Measurements from ENCODE around the gene DPM3. TPM values are rescaled to one million over a fixed set of nuclear protein-coding genes. Genes with fewer than 3 reads are reported as not detected.

Gene DPM3
- total and polyA plus RNA-seq, 2 experiments from 2014 or later: 13.6 to 71.4 TPM

DNA sequence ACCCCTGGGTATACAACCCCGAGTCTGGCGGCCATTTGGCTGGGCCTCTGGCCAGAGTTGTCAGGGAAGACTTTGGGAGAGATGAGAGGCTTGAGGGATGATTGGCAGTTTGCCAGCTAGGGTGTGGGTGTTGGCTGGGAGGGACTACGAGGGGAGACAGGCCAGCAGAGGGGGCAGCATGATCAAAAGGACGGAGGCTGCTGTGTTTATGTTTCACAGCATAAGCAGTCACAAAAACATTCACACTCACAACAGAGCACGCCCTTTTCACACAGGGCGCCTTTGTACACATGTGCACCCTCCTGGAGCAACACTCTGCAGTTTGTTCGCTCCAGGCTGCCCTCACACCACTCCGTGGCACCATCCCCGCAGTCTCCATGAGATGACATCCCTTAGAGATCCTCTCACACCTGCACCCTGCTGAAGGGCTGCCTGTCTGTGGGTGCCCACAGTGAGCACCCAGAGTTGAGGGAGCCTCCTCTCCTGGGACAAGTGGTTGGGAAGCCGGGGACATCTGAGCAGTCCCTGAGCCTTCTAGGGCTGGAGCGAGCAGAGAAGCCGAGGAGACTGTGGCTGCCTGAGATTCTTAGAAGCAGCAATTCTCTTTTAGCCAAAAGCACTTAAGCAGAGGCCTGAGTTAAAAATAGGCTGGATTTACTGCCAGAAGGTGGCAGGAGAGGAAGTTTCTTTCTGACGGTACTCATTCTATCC lies 46.3 kb downstream of the DPM3 start:
- H2AFZ ChIP-seq: peak overlapping the region; percentile 65
- TF ChIP-seq, protein P1, sequence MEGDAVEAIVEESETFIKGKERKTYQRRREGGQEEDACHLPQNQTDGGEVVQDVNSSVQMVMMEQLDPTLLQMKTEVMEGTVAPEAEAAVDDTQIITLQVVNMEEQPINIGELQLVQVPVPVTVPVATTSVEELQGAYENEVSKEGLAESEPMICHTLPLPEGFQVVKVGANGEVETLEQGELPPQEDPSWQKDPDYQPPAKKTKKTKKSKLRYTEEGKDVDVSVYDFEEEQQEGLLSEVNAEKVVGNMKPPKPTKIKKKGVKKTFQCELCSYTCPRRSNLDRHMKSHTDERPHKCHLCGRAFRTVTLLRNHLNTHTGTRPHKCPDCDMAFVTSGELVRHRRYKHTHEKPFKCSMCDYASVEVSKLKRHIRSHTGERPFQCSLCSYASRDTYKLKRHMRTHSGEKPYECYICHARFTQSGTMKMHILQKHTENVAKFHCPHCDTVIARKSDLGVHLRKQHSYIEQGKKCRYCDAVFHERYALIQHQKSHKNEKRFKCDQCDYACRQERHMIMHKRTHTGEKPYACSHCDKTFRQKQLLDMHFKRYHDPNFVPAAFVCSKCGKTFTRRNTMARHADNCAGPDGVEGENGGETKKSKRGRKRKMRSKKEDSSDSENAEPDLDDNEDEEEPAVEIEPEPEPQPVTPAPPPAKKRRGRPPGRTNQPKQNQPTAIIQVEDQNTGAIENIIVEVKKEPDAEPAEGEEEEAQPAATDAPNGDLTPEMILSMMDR (conservative IDR thresholded peaks at IDR 0.05; ENCODE audit: low read depth in 2 of 2): peak; percentile 45 to 70
- TF ChIP-seq ZNF114 (CRISPR knock-in tag; IDR thresholded peaks at IDR 0.05): no peak
- H3K4me3 ChIP-seq: no peak overlapping the region
- H3K79me2 ChIP-seq (replicated peaks; ENCODE audit: insufficient read depth): no peaks in the 10 kb centered on the region
- Mint-ChIP-seq H3K4me1 (peaks cover 20% of the 10 kb centered on the region), H3K27me3 (ENCODE audit: insufficient read depth, low read depth, poor library complexity) (peaks cover 16% of the 10 kb centered on the region), H3K9me3 (no peaks in the 10 kb centered on the region; the same call in 2 of the 3 replicates), H3K36me3 (ENCODE audit: low read depth) (no peaks in the 10 kb centered on the region), H3K4me3 (no peak overlapping the region), H3K27ac (0 out of 2 replicates have a peak overlapping the region, but pooled peaks have one; percentile 42)
- H4K20me1 ChIP-seq (replicated peaks; ENCODE audit: insufficient read depth): no peaks in the 10 kb centered on the region
- peaks cover 7% of the 10 kb centered on the region; the same call in 1 of the 2 replicates for H3K4me1 ChIP-seq (ENCODE audit: insufficient read depth)
- H3F3A ChIP-seq (replicated peaks; ENCODE audit: low read depth): 0 out of 2 replicates have a peak, but pooled peaks cover 9% of the 10 kb centered on the region
- peaks cover 10% of the 10 kb centered on the region; the same call in 1 of the 2 replicates for H3K27me3 ChIP-seq (ENCODE audit: insufficient read depth)
- H3K9me2 ChIP-seq (ENCODE audit: insufficient read depth): no peaks in the 10 kb centered on the region
- ATAC-seq (peak; percentile 72), DNase-seq (ENCODE audit: low spot score) (peak; percentile 81)
- no peaks in the 10 kb centered on the region for H3K36me3 ChIP-seq (ENCODE audit: insufficient read depth)
- no peak overlapping the region for H3K27ac ChIP-seq (ENCODE audit: low read depth)
- H3K4me2 ChIP-seq: peak overlapping the region; percentile 65; the same call in 1 of the 2 replicates

DNA sequence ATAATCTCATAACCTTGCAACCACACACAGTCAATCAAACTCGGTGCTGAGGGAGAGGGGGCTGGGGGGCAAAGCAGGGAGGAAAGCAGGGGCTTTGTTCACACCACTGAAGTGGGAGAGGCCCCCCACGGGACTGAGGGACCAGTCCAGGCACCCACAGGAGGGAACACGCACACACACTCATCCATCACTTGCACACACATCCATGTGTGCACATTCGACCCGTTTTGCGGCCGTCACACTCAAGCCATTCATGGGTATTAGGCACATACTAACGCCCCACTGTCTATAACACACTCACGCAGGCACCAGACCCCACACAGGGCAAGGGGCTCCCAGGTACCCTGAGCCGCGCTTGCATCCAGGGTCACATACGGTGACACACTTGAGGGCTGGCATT lies 47.7 kb downstream of the DPM3 start:
- Histone ChIP-seq H3F3A (replicated peaks; ENCODE audit: low read depth) (0 out of 2 replicates have a peak, but pooled peaks cover 9% of the 10 kb centered on the region), H4K20me1 (replicated peaks; ENCODE audit: insufficient read depth) (no peaks in the 10 kb centered on the region), H3K9me2 (ENCODE audit: insufficient read depth) (no peaks in the 10 kb centered on the region), H3K79me2 (replicated peaks; ENCODE audit: insufficient read depth) (no peaks in the 10 kb centered on the region), H3K4me1 (ENCODE audit: insufficient read depth) (peaks cover 7% of the 10 kb centered on the region; the same call in 1 of the 2 replicates), H2AFZ (no peak overlapping the region), H3K36me3 (ENCODE audit: insufficient read depth) (no peaks in the 10 kb centered on the region), H3K27ac (ENCODE audit: low read depth) (no peak overlapping the region), H3K4me2 (no peak overlapping the region), H3K27me3 (ENCODE audit: insufficient read depth) (peaks cover 10% of the 10 kb centered on the region; the same call in 1 of the 2 replicates), H3K4me3 (no peak overlapping the region)
- Mint-ChIP-seq H3K4me1 (peaks cover 22% of the 10 kb centered on the region), H3K27me3 (ENCODE audit: insufficient read depth, low read depth, poor library complexity) (peaks cover 21% of the 10 kb centered on the region), H3K4me3 (no peak overlapping the region; the same call in 2 of the 3 replicates), H3K27ac (no peak overlapping the region), H3K36me3 (ENCODE audit: low read depth) (no peaks in the 10 kb centered on the region; the same call in 2 of the 3 replicates), H3K9me3 (no peaks in the 10 kb centered on the region)
- ATAC-seq: no peak
- no peak for DNase-seq (ENCODE audit: low spot score)
- TF ChIP-seq CREB1 (CRISPR knock-in tag; IDR thresholded peaks at IDR 0.05; ENCODE audit: low read depth): no peak
- TF ChIP-seq ZNF331 (CRISPR knock-in tag; IDR thresholded peaks at IDR 0.05; ENCODE audit: low read depth): no peak
- TF ChIP-seq, protein P2, sequence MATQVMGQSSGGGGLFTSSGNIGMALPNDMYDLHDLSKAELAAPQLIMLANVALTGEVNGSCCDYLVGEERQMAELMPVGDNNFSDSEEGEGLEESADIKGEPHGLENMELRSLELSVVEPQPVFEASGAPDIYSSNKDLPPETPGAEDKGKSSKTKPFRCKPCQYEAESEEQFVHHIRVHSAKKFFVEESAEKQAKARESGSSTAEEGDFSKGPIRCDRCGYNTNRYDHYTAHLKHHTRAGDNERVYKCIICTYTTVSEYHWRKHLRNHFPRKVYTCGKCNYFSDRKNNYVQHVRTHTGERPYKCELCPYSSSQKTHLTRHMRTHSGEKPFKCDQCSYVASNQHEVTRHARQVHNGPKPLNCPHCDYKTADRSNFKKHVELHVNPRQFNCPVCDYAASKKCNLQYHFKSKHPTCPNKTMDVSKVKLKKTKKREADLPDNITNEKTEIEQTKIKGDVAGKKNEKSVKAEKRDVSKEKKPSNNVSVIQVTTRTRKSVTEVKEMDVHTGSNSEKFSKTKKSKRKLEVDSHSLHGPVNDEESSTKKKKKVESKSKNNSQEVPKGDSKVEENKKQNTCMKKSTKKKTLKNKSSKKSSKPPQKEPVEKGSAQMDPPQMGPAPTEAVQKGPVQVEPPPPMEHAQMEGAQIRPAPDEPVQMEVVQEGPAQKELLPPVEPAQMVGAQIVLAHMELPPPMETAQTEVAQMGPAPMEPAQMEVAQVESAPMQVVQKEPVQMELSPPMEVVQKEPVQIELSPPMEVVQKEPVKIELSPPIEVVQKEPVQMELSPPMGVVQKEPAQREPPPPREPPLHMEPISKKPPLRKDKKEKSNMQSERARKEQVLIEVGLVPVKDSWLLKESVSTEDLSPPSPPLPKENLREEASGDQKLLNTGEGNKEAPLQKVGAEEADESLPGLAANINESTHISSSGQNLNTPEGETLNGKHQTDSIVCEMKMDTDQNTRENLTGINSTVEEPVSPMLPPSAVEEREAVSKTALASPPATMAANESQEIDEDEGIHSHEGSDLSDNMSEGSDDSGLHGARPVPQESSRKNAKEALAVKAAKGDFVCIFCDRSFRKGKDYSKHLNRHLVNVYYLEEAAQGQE (IDR thresholded peaks at IDR 0.05; ENCODE audit: unreplicated experiment): no peak
- TF ChIP-seq, protein P1 (conservative IDR thresholded peaks at IDR 0.05; ENCODE audit: low read depth in 2 of 2): no peak
